ENCODE data around the gene GAPVD1.

GRCh38 chr9:125293134-125293533 lies 31.5 kb downstream of the GAPVD1 start:
- TF ChIP-seq POLR2AphosphoS5 (IDR thresholded peaks at IDR 0.05) (peak; percentile 71), CTCF (IDR thresholded peaks at IDR 0.05) (no peak), POLR2A (IDR thresholded peaks at IDR 0.05) (no peak)
